Vagina (tissue), 2 donors: Measurements from ENCODE around the gene FGGY.

Experiments
- CTCF ChIP-seq, 3 experiments: fragments of 450-650 bp in 2 of 3; fragments of 200-600 bp in 1 of 3; sonication (generic) in 1 of 3; IDR thresholded peaks; one replicate each; pipeline ENCODE4 v1.5.1; 2017 to 2019; ENCODE audit warnings: antibody characterized with exemption in 3 of 3, mild to moderate bottlenecking in 2 of 3, moderate library complexity in 2 of 3
- POLR2A ChIP-seq, 2 donors: fragments of 450-650 bp; IDR thresholded peaks; one replicate each; pipeline ENCODE4 v1.6.1; 2017; ENCODE audit warnings: antibody characterized with exemption in 2 of 2, mild to moderate bottlenecking in 2 of 2, moderate library complexity in 2 of 2

GRCh38 chr1:59266180-59266926 is 30.5 kb upstream of the FGGY start:
- TF ChIP-seq CTCF (IDR thresholded peaks at IDR 0.05) (no peak), POLR2A (IDR thresholded peaks at IDR 0.05) (no peak)
